Heart right ventricle (tissue), 16 donors: ENCODE results near the gene RNF113B. TPM values are rescaled to one million over a fixed set of nuclear protein-coding genes. Genes with fewer than 3 reads are reported as not detected.

Experiments
- ATAC-seq, 8 donors: fragments of 200-7000 bp; cut with Tn5 transposase; one replicate each; pipeline ENCODE4 v1.9.1; 2020; ENCODE audit warnings: mild to moderate bottlenecking in 8 of 8, moderate library complexity in 8 of 8, moderate number of reproducible peaks in 1 of 8
- DNase-seq, 2 donors: peaks; one replicate each; pipeline ENCODE4 v3.0.0-alpha.2; 2020
- H3K27ac ChIP-seq, 10 donors: fragments of 200-600 bp; sonication (generic) in 2 of 10; one replicate each; pipeline versions ENCODE4 v1.5.0 to v1.8.0; 2020 to 2022; ENCODE audit warnings: mild to moderate bottlenecking in 3 of 10
- H3K27me3 ChIP-seq, 7 donors: fragments of 200-600 bp; one replicate each; pipeline ENCODE4 v1.8.0; 2021 to 2022; ENCODE audit warnings: mild to moderate bottlenecking in 2 of 7
- H3K36me3 ChIP-seq, 9 donors: fragments of 200-600 bp; sonication (generic) in 1 of 9; one replicate each; pipeline versions ENCODE4 v1.5.0 to v1.8.0; 2020 to 2022; ENCODE audit warnings: mild to moderate bottlenecking in 2 of 9
- H3K4me1 ChIP-seq, 9 donors: fragments of 200-600 bp; sonication (generic) in 1 of 9; one replicate each; pipeline versions ENCODE4 v1.5.0 to v1.8.0; 2020 to 2022; ENCODE audit warnings: mild to moderate bottlenecking in 4 of 9
- H3K4me3 ChIP-seq, 10 donors: fragments of 200-600 bp; sonication (generic) in 2 of 10; one replicate each; pipeline versions ENCODE4 v1.5.0 to v1.8.0; 2020 to 2022; ENCODE audit warnings: mild to moderate bottlenecking in 7 of 10, moderate library complexity in 2 of 10
- H3K9me3 ChIP-seq, 11 donors: fragments of 200-600 bp in 10 of 11; sonication (generic) in 2 of 11; one replicate each; pipeline versions ENCODE4 v1.5.0 to v1.8.0; 2013 to 2022; ENCODE audit warnings: mild to moderate bottlenecking in 2 of 11, control low read depth in 1 of 11, moderate library complexity in 1 of 11
- WGBS, 2 donors: extraction: QIAGEN DNeasy Blood & Tissue Kit; methylation state at CpG; one replicate each; pipeline ENCODE4 v1.1.7; 2013; ENCODE audit warnings: inconsistent platforms in 1 of 2; 5-methylcytosine and 5-hydroxymethylcytosine counted together
- intact Hi-C, 10 donors: fragments of 100-400 bp; cut with DNase I; formaldehyde crosslinking; loops; one replicate each; pipeline versions ENCODE4 v1.11.1 to v1.14.2; 2022
- polyA plus RNA-seq, 2 donors: library from polyadenylated mRNA; stranded (reverse); fragments of 200-250 nt; gene quantifications; one replicate each; pipeline ENCODE4 v1.2.3, GENCODE V29; 2013
- total RNA-seq, 10 donors: library from RNA; stranded (reverse); fragmentation: NEBNext Ultra II Directional in 3 of 10; extraction: Animal tissue kit (Norgen Biotek cat#: 25700) in 3 of 10; gene quantifications; one replicate each; pipeline versions ENCODE4 v1.2.1 to v1.2.4, GENCODE V29; 2021 to 2023
- TF ChIP-seq, protein P1 (sequence below), 9 donors: fragments of 200-600 bp; sonication (generic) in 2 of 9; IDR thresholded peaks; one replicate each; pipeline versions ENCODE4 v1.5.0 to v1.8.0; 2021 to 2022; ENCODE audit warnings: antibody characterized with exemption in 9 of 9, mild to moderate bottlenecking in 5 of 9, moderate library complexity in 1 of 9
- donor health status: Arrhythmogenic right ventricular cardiomyopathy.
- donor health status: ischemic (EF 13 %, LVEDD 7.1; RV severe dilation, severe dysfunction).
- donor health status: healthy with polysubstance abuse.
- donor health status: DM: no; HTN: yes; CAD: no.
- donor health status: DM: no; HTN: no; CAD: no.
- donor health status: ischemic (EF 25% LVEDD 6.9; RV normal size, moderate dysfunction).
- donor health status: ischemic (EF 25% LVEDD 5.7; RV mildly dilated, moderate dysfunction).
- donor health status: healthy.
- donor health status: DM: yes; HTN: yes; CAD: no.
- donor health status: Ischemic cardiomyopathy.
- donor health status: ischemic (EF 35%, LVEDD 5.7; RV mildly dilated, moderate dysfunction).
- donor health status: nonischemic (EF 11% LVEDD 7.7; RV severe dilation, severe dysfunction).
- donor health status: DM: yes; HTN: yes; CAD: no.
- donor health status: PGD.
- donor health status: ischemic (EF 29% LVEDD 5.4; RV normal size, mild dysfunction).
- donor health status: nonischemic (EF 23%, LVEDD 6.1; RV moderate dilation, normal function).

Gene RNF113B
- total and polyA plus RNA-seq, 12 donors: not detected

DNA sequence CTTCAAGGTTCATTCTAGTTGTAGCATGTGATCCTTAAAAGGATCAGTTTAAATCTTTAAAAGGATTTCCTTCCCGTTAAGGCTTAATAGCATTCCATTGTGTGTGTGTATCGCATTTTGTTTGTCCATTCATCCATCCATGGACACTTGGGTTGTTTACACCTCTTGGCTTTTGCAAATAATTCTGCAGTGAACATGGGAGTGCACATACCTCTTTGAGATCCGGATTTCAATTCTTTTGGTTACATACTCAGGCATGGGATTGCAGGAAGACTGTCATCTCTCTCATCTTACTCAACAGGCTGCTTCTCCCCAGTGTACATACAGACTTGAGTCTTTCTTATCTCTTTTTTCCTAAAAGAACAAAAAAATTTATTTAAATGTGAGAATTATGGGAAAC, 1.2 kb downstream of the RNF113B start:
- Histone ChIP-seq H3K9me3 (peaks cover 0 to 3% (median 0%) of the 10 kb centered on the region in 11 donors), H3K36me3 (peaks cover 0 to 9% (median 0%) of the 10 kb centered on the region in 9 donors), H3K4me1 (peaks cover 6 to 47% (median 34%) of the 10 kb centered on the region in 9 donors), H3K27me3 (no peaks in the 10 kb centered on the region), H3K27ac (no peak overlapping the region), H3K4me3 (no peak overlapping the region)
- intact Hi-C loops: no loop called here
- ATAC-seq: no peak
- TF ChIP-seq, protein P1, sequence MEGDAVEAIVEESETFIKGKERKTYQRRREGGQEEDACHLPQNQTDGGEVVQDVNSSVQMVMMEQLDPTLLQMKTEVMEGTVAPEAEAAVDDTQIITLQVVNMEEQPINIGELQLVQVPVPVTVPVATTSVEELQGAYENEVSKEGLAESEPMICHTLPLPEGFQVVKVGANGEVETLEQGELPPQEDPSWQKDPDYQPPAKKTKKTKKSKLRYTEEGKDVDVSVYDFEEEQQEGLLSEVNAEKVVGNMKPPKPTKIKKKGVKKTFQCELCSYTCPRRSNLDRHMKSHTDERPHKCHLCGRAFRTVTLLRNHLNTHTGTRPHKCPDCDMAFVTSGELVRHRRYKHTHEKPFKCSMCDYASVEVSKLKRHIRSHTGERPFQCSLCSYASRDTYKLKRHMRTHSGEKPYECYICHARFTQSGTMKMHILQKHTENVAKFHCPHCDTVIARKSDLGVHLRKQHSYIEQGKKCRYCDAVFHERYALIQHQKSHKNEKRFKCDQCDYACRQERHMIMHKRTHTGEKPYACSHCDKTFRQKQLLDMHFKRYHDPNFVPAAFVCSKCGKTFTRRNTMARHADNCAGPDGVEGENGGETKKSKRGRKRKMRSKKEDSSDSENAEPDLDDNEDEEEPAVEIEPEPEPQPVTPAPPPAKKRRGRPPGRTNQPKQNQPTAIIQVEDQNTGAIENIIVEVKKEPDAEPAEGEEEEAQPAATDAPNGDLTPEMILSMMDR (IDR thresholded peaks at IDR 0.05): no peak
- DNase-seq: no peak
- WGBS, 2 donors: 70 to 78% methylated on average over 3 of the region's 3 CpGs

DNA sequence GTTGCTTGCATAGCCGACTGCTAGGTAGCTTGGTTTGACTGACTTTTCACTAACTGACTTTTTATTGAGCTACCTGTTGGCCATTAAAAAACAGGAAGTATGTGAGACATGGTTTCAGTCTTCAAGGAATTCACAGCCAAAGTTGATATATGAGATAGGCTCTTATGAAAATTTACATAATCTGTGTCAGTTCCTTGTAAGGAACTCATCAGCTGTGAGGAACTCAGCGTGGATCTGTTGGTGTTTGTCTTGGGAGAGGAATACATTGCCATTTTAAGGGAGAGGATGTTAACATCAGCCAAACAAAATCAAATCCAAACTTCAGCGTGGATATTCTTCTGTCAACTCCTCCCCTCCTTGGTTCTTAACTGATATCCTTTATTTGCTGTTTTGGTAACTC, 2.0 kb downstream of the RNF113B start:
- ATAC-seq (no peak), DNase-seq (no peak)
- 51 to 61% methylated on average over 3 of the region's 3 CpGs for WGBS, 2 donors
- Histone ChIP-seq H3K4me3 (no peak overlapping the region), H3K9me3 (no peaks in the 10 kb centered on the region), H3K27me3 (no peaks in the 10 kb centered on the region), H3K36me3 (peaks cover 0 to 9% (median 0%) of the 10 kb centered on the region in 9 donors), H3K27ac (peak overlapping the region in 1 of 10 donors; percentile 61), H3K4me1 (peaks cover 6 to 47% (median 34%) of the 10 kb centered on the region in 9 donors)
- TF ChIP-seq, protein P1 (IDR thresholded peaks at IDR 0.05): no peak
- intact Hi-C loops: no loop called here

GRCh38 chr13:98174307-98174706, 2.8 kb downstream of the RNF113B start:
- TF ChIP-seq, protein P1 (IDR thresholded peaks at IDR 0.05): no peak
- peaks cover 0 to 9% (median 0%) of the 10 kb centered on the region in 9 donors for H3K36me3 ChIP-seq
- no peak for DNase-seq
- no peak overlapping the region for H3K4me3 ChIP-seq
- no peak for ATAC-seq
- no peaks in the 10 kb centered on the region for H3K9me3 ChIP-seq
- no peaks in the 10 kb centered on the region for H3K27me3 ChIP-seq
- peaks cover 6 to 47% (median 34%) of the 10 kb centered on the region in 9 donors for H3K4me1 ChIP-seq
- H3K27ac ChIP-seq: peak overlapping the region in 4 of 10 donors; percentile 25 to 72 (median 63)
- intact Hi-C loops: loop anchor here in 1 of 10 donors (1.0 kb wide), 1 partner anchor 38 kb away; no protein-coding TSS in a partner anchor
- WGBS, 2 donors: 69 to 77% methylated on average over 7 of the region's 7 CpGs

GRCh38 chr13:98173431-98174152, 3.5 kb downstream of the RNF113B start:
- Histone ChIP-seq H3K36me3 (peaks cover 0 to 9% (median 0%) of the 10 kb centered on the region in 9 donors), H3K27me3 (no peaks in the 10 kb centered on the region), H3K9me3 (no peaks in the 10 kb centered on the region), H3K27ac (peak overlapping the region in 7 of 10 donors; percentile 25 to 74 (median 61)), H3K4me1 (peaks cover 6 to 47% (median 34%) of the 10 kb centered on the region in 9 donors), H3K4me3 (no peak overlapping the region)
- TF ChIP-seq, protein P1 (IDR thresholded peaks at IDR 0.05): no peak
- DNase-seq (no peak), ATAC-seq (peak in 7 of 8 donors; percentile 57 to 81 (median 72))
- intact Hi-C loops: loop anchor here in 1 of 10 donors (1.0 kb wide), 1 partner anchor 39 kb away; no protein-coding TSS in a partner anchor
- 34 to 36% methylated on average over 9 of the region's 9 CpGs for WGBS, 2 donors
